ENCODE measurements around the gene HOXC13.

- TF ChIP-seq POLR2AphosphoS5 (IDR thresholded peaks at IDR 0.05; ENCODE audit: low read depth, low read length): no peak
- no peak for TF ChIP-seq REST (IDR thresholded peaks at IDR 0.05; ENCODE audit: insufficient read depth in 1 of 2, low read depth in 2 of 2, low read length in 2 of 2)
- TF ChIP-seq TAF1 (IDR thresholded peaks at IDR 0.05; ENCODE audit: borderline replicate concordance, insufficient read depth, low read length): no peak
These were observed 870 bp upstream of the HOXC13 start for GRCh38 chr12:53937596-53938325.

Data from PFSK-1 (cell line).